Measurements from ENCODE around the gene ZNF860.
"Not testable (repeated sequence)": the region's sequence is repeated elsewhere in the genome, so short reads cannot be mapped to it uniquely, and the experiment has no call there.

The ZNF860 gene

GRCh38 chr3:31992995-31993394 is 11.4 kb downstream of the ZNF860 start:
- H3K18ac ChIP-seq (ENCODE audit: low read depth in 1 of 2, low read length in 2 of 2); H4K8ac ChIP-seq (ENCODE audit: low read length); DNase-seq; H2BK15ac ChIP-seq (ENCODE audit: low read depth, poor library complexity, severe bottlenecking); H2BK12ac ChIP-seq (ENCODE audit: low read length in 2 of 2); H3K4ac ChIP-seq (ENCODE audit: low read depth in 1 of 2, low read length in 2 of 2); H2AK5ac ChIP-seq (ENCODE audit: low read length, severe bottlenecking); H3K4me1 ChIP-seq (ENCODE audit: control insufficient read depth, insufficient read depth, low read depth, low read length); H3K27ac ChIP-seq (ENCODE audit: low read length, poor library complexity, severe bottlenecking); H3K4me2 ChIP-seq (ENCODE audit: low read length, poor library complexity, severe bottlenecking); H3K79me1 ChIP-seq (replicated peaks; ENCODE audit: low read length, poor library complexity, severe bottlenecking); H3K9ac ChIP-seq (ENCODE audit: low read length); H2BK120ac ChIP-seq (ENCODE audit: low read depth, low read length); H4K91ac ChIP-seq (ENCODE audit: low read length); H3K36me3 ChIP-seq (ENCODE audit: control insufficient read depth in 1 of 2, insufficient read depth in 2 of 2, low read depth in 1 of 2, low read length in 2 of 2); H3K14ac ChIP-seq (ENCODE audit: low read length in 2 of 2); H2AFZ ChIP-seq (ENCODE audit: low read depth, low read length); H3K23ac ChIP-seq (ENCODE audit: low read length in 2 of 2); H2BK5ac ChIP-seq (ENCODE audit: low read depth, low read length, poor library complexity, severe bottlenecking); H3K4me3 ChIP-seq (ENCODE audit: insufficient read depth in 1 of 2, low read depth in 1 of 2, low read length in 2 of 2); H3K27me3 ChIP-seq (ENCODE audit: control insufficient read depth in 1 of 2, insufficient read depth in 1 of 2, low read length in 2 of 2): not testable (repeated sequence)
- H3K9me3 ChIP-seq (ENCODE audit: control insufficient read depth, low read length) = peaks cover 66% of the 10 kb centered on the region
- 100% methylated on average over 3 of the region's 6 CpGs for WGBS

GRCh38 chr3:31993843-31994242 is 12.3 kb downstream of the ZNF860 start:
- Histone ChIP-seq H3K14ac (ENCODE audit: low read length in 2 of 2) (no peak overlapping the region), H3K27me3 (ENCODE audit: control insufficient read depth in 1 of 2, insufficient read depth in 1 of 2, low read length in 2 of 2) (peaks cover 0 to 9% of the 10 kb centered on the region in 2 experiments), H3K4me3 (ENCODE audit: insufficient read depth in 1 of 2, low read depth in 1 of 2, low read length in 2 of 2) (peak overlapping the region in 1 of 2 experiments; percentile 5), H2AK5ac (ENCODE audit: low read length, severe bottlenecking) (no peak overlapping the region), H3K4me2 (ENCODE audit: low read length, poor library complexity, severe bottlenecking) (no peak overlapping the region), H3K23ac (ENCODE audit: low read length in 2 of 2) (no peak overlapping the region), H3K18ac (ENCODE audit: low read depth in 1 of 2, low read length in 2 of 2) (no peak overlapping the region), H3K79me1 (replicated peaks; ENCODE audit: low read length, poor library complexity, severe bottlenecking) (no peaks in the 10 kb centered on the region), H3K27ac (ENCODE audit: low read length, poor library complexity, severe bottlenecking) (no peak overlapping the region), H2BK120ac (ENCODE audit: low read depth, low read length) (no peak overlapping the region), H3K9ac (ENCODE audit: low read length) (no peak overlapping the region), H4K91ac (ENCODE audit: low read length) (no peak overlapping the region), H2BK5ac (ENCODE audit: low read depth, low read length, poor library complexity, severe bottlenecking) (no peak overlapping the region), H3K4me1 (ENCODE audit: control insufficient read depth, insufficient read depth, low read depth, low read length) (no peaks in the 10 kb centered on the region), H4K8ac (ENCODE audit: low read length) (no peak overlapping the region), H3K36me3 (ENCODE audit: control insufficient read depth in 1 of 2, insufficient read depth in 2 of 2, low read depth in 1 of 2, low read length in 2 of 2) (no peaks in the 10 kb centered on the region), H2AFZ (ENCODE audit: low read depth, low read length) (no peak overlapping the region), H3K9me3 (ENCODE audit: control insufficient read depth, low read length) (peaks cover 59% of the 10 kb centered on the region), H3K4ac (ENCODE audit: low read depth in 1 of 2, low read length in 2 of 2) (no peak overlapping the region), H2BK12ac (ENCODE audit: low read length in 2 of 2) (no peak overlapping the region), H2BK15ac (ENCODE audit: low read depth, poor library complexity, severe bottlenecking) (no peak overlapping the region)
- DNase-seq = no peak
- no CpG with 5 or more reads among the region's 1 CpG for WGBS

- not testable (repeated sequence) for H3K14ac ChIP-seq (ENCODE audit: low read length in 2 of 2); H2BK120ac ChIP-seq (ENCODE audit: low read depth, low read length); H3K9ac ChIP-seq (ENCODE audit: low read length); H3K27ac ChIP-seq (ENCODE audit: low read length, poor library complexity, severe bottlenecking); H4K8ac ChIP-seq (ENCODE audit: low read length); H2AK5ac ChIP-seq (ENCODE audit: low read length, severe bottlenecking); DNase-seq; H3K27me3 ChIP-seq (ENCODE audit: control insufficient read depth in 1 of 2, insufficient read depth in 1 of 2, low read length in 2 of 2); H4K91ac ChIP-seq (ENCODE audit: low read length); H3K4me1 ChIP-seq (ENCODE audit: control insufficient read depth, insufficient read depth, low read depth, low read length); H3K4ac ChIP-seq (ENCODE audit: low read depth in 1 of 2, low read length in 2 of 2); H2BK12ac ChIP-seq (ENCODE audit: low read length in 2 of 2); H3K23ac ChIP-seq (ENCODE audit: low read length in 2 of 2); H2AFZ ChIP-seq (ENCODE audit: low read depth, low read length); H3K79me1 ChIP-seq (replicated peaks; ENCODE audit: low read length, poor library complexity, severe bottlenecking); H3K18ac ChIP-seq (ENCODE audit: low read depth in 1 of 2, low read length in 2 of 2); H2BK5ac ChIP-seq (ENCODE audit: low read depth, low read length, poor library complexity, severe bottlenecking); H3K4me2 ChIP-seq (ENCODE audit: low read length, poor library complexity, severe bottlenecking); H3K36me3 ChIP-seq (ENCODE audit: control insufficient read depth in 1 of 2, insufficient read depth in 2 of 2, low read depth in 1 of 2, low read length in 2 of 2); H2BK15ac ChIP-seq (ENCODE audit: low read depth, poor library complexity, severe bottlenecking); H3K4me3 ChIP-seq (ENCODE audit: insufficient read depth in 1 of 2, low read depth in 1 of 2, low read length in 2 of 2)
- WGBS = 77% methylated on average over 5 of the region's 5 CpGs
- H3K9me3 ChIP-seq (ENCODE audit: control insufficient read depth, low read length) = peaks cover 52% of the 10 kb centered on the region
Observed at GRCh38 chr3:31995026-31995425, 13.5 kb downstream of the ZNF860 start.

- Histone ChIP-seq H4K91ac (ENCODE audit: low read length) (no peak overlapping the region), H3K4me1 (ENCODE audit: control insufficient read depth, insufficient read depth, low read depth, low read length) (no peaks in the 10 kb centered on the region), H3K79me1 (replicated peaks; ENCODE audit: low read length, poor library complexity, severe bottlenecking) (no peaks in the 10 kb centered on the region), H2BK12ac (ENCODE audit: low read length in 2 of 2) (no peak overlapping the region), H2BK120ac (ENCODE audit: low read depth, low read length) (no peak overlapping the region), H3K18ac (ENCODE audit: low read depth in 1 of 2, low read length in 2 of 2) (no peak overlapping the region), H3K27me3 (ENCODE audit: control insufficient read depth in 1 of 2, insufficient read depth in 1 of 2, low read length in 2 of 2) (peaks cover 0 to 13% of the 10 kb centered on the region in 2 experiments), H4K8ac (ENCODE audit: low read length) (no peak overlapping the region), H3K4ac (ENCODE audit: low read depth in 1 of 2, low read length in 2 of 2) (no peak overlapping the region), H2BK5ac (ENCODE audit: low read depth, low read length, poor library complexity, severe bottlenecking) (no peak overlapping the region), H3K4me3 (ENCODE audit: insufficient read depth in 1 of 2, low read depth in 1 of 2, low read length in 2 of 2) (no peak overlapping the region), H2AFZ (ENCODE audit: low read depth, low read length) (no peak overlapping the region), H3K9ac (ENCODE audit: low read length) (no peak overlapping the region), H3K9me3 (ENCODE audit: control insufficient read depth, low read length) (peaks cover 45% of the 10 kb centered on the region), H3K27ac (ENCODE audit: low read length, poor library complexity, severe bottlenecking) (no peak overlapping the region), H3K36me3 (ENCODE audit: control insufficient read depth in 1 of 2, insufficient read depth in 2 of 2, low read depth in 1 of 2, low read length in 2 of 2) (no peaks in the 10 kb centered on the region), H2AK5ac (ENCODE audit: low read length, severe bottlenecking) (no peak overlapping the region), H3K14ac (ENCODE audit: low read length in 2 of 2) (no peak overlapping the region), H3K23ac (ENCODE audit: low read length in 2 of 2) (no peak overlapping the region), H3K4me2 (ENCODE audit: low read length, poor library complexity, severe bottlenecking) (no peak overlapping the region), H2BK15ac (ENCODE audit: low read depth, poor library complexity, severe bottlenecking) (no peak overlapping the region)
- no peak for DNase-seq
- WGBS = no CpG with 5 or more reads among the region's 1 CpG
Observed at GRCh38 chr3:31996195-31996594, 14.6 kb downstream of the ZNF860 start.

All from mesenchymal stem cell (in vitro differentiated cells and primary cell).